Gastroesophageal sphincter (tissue), 3 donors: ENCODE results near the gene UBC.

Source experiments
- POLR2A ChIP-seq, 2 donors: fragments of 450-650 bp; IDR thresholded peaks; one replicate each; pipeline ENCODE4 v1.6.1; 2017; ENCODE audit warnings: antibody characterized with exemption in 2 of 2, mild to moderate bottlenecking in 2 of 2, moderate library complexity in 1 of 2
- TF ChIP-seq, protein P1 (sequence below), 4 experiments: fragments of 200-600 bp in 2 of 4; fragments of 450-650 bp in 2 of 4; sonication (generic) in 1 of 4; IDR thresholded peaks; one replicate each; pipeline ENCODE4 v1.5.1; 2017 to 2019; ENCODE audit warnings: antibody characterized with exemption in 4 of 4, mild to moderate bottlenecking in 2 of 4, moderate library complexity in 2 of 4

DNA sequence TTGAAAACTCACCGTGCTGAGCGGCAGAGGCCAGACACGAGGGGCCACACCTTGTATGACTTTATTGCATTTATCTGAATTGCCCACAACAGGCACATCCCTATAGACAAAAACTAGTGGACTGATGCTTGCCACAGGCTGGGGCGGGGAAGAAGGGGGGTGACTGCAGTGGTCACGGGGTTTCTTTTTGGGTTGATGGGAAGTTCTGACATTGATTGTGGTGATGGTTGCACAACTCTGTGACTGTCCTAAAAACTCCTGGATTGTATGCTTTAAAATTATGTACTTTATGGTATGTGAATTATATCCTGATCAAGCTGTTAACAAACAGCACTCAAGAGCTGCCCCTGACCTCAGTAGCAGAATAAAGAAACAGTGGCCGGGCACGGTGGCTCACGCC is 48.8 kb upstream of the UBC start:
- no peak for TF ChIP-seq POLR2A (IDR thresholded peaks at IDR 0.05)
- TF ChIP-seq, protein P1, sequence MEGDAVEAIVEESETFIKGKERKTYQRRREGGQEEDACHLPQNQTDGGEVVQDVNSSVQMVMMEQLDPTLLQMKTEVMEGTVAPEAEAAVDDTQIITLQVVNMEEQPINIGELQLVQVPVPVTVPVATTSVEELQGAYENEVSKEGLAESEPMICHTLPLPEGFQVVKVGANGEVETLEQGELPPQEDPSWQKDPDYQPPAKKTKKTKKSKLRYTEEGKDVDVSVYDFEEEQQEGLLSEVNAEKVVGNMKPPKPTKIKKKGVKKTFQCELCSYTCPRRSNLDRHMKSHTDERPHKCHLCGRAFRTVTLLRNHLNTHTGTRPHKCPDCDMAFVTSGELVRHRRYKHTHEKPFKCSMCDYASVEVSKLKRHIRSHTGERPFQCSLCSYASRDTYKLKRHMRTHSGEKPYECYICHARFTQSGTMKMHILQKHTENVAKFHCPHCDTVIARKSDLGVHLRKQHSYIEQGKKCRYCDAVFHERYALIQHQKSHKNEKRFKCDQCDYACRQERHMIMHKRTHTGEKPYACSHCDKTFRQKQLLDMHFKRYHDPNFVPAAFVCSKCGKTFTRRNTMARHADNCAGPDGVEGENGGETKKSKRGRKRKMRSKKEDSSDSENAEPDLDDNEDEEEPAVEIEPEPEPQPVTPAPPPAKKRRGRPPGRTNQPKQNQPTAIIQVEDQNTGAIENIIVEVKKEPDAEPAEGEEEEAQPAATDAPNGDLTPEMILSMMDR (IDR thresholded peaks at IDR 0.05), result no peak
